HG03066 (cell line): Measurements from ENCODE around the gene RBBP7.
A peak's percentile ranks its signal among the peaks of the same experiment; 100 is the strongest.

Experiments
- ATAC-seq: cut with Tn5 transposase; IDR thresholded peaks from one replicate; pipeline ENCODE4 v1.9.1; 2021; ENCODE audit warnings: low read depth; ENCODE audit not compliant: unreplicated experiment

RBBP7 gene

DNA sequence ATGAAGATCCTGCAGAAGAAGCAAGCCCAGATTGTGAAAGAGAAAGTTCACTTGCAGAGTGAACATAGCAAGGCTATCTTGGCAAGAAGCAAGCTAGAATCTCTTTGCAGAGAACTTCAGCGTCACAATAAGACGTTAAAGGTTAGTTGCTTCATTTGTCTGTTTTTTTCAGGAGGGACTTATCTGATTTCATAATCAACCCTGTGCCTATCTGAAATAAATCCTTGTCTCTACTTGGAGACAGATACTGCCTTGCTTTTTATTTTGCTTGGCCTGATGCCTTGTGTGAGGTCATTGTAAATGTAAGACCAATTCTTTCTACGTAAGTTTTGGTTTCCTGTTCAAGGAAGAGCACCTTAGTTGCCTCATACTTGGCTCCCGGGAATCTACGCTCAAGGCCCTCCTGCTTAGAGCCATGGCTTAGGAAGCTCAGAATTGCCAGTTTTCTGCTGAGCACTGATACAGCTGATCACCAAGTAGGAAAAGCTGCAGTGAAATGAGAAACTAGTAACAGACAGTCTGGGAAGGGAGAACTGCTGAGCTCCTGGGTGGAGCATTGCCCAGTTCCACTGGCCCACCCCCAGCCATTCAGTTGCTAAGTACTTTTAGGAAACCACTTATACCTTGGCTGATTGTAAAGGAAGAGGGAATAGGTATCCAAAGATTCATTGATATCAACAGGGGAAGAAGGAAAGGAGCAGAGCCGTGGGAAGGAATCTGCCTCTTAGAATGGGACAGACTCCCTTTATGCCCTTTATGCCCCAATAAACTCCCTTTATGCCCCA lies 41.8 kb downstream of the RBBP7 start:
- ATAC-seq, result no peak

DNA sequence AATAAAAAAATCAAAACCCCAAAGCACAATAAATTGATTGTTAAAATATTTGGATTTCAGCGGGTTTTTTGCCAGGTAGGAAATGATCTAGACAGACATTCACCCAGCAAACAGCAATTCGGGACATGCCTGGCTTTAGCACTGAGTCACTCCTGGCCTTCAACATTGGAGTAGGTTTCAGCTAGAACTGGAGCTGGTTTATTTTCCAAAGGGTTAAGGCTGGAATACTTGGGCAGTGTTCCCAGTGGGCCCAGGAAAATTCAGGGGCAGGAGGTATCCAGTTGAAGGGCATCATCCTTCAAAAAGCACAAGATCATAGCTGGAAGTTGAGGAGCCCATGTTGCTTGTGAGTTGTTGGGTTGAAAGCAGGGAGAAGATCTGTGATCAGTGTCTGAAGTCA lies 42.9 kb downstream of the RBBP7 start:
- ATAC-seq, result no peak

DNA sequence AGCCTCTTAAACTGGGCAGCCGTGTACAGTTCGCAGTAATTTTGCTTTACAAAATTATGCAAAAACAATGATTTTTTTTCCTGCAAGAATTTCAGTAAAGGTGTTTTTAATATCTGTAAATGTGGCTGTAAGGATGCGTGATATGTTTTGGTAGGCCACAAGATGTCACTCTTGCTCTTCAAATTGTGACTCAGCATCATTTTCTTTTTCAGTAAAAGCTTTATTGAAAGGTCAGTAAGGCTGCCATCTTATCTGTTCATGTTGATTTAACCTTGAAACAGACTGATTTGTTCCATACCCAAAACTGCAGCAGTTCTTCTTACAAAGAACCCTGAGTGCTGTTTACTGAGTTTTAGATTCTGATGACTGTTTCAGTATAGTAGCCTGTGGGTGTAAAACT lies 44.0 kb downstream of the RBBP7 start:
- no peak for ATAC-seq

DNA sequence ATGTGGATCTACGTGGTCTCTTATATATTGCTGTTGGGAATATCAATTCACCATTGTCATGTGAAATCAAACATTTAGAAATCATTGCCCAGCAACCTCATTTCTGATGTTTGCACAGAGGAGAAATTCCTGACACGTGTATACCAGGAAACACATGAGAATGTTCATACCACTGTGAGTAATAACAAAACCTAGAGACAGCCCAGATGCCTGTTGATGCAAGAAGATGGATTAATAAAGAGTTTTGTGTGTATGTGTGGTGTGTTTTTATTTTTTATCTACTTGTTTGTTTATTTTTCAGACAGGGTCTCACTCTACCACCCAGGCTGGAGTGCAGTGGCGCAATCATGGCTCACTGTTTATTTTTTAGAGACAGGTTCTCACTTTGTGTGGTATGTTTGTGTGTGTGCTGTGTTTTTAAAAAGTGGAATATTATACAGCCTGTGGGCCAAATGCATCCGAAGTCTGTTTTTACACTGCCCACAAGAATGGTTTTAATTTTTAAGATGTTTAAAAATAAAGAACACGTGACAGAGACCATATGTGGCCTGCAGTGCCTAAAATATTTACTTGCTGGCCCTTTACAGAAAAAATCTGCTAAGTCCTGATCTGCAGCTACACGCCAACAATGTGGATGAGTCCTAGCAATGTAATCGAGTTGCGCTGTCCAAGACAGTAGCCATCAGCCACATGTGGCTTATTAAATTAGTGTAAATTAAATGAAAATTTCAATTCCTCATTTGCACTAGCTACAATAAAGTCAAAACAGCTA lies 44.7 kb downstream of the RBBP7 start:
- ATAC-seq, result no peak

DNA sequence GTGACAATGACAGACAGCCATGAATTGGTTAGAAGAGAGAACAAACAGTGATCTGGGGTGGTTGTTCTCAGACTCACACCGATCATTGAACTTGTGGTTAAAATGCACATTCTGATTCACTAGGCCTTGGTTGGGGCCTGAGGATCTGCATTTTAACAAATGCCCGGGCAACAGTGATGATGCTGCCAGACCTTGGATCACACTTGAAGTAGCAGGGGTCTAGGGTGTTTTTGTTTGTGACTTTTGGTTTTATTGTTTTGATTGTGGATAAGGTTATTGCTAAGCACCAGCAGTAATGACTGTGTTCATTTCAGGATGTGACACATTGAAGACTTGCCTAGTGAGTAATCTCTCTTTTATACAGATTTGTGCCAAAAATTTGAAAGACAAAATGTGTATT lies 47.4 kb downstream of the RBBP7 start:
- no peak for ATAC-seq

DNA sequence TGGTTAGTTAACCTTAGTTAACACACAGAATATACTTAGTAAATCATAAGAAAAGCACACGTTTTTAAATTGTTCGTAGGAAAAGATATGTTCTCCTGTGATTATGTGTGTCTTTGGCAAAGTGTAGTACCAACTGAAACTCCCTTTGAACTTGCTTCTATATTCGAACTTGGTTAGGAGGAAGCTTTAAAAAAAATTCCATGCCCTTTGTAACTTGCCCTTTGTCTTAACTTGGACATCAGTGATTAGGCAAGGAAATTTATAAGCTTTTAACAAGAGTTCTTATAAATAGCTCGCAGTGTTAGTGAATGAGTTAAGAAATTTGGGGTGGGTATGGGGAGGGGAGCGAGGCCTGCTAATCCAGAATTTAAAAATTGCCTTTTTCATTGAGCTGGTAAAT lies 50.5 kb downstream of the RBBP7 start:
- no peak for ATAC-seq

DNA sequence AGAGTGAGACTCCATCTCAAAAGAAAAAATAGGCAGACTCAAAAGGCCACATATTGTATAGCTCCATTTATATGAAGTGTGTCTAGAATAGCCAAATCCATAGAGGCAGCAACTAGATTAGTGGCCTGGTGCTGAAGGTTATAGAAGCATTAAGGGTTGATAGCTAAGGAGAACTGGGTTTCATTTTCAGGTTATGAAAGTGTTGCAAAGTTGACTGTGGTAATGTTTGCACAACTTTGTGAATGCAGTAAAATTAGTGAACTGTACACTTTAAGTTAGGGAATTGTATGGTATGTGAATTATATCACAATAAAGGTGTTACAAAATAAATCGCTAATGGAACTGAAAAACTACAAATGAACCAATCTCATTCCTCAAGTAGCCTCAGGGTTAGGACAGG lies 55.6 kb downstream of the RBBP7 start:
- no peak for ATAC-seq

DNA sequence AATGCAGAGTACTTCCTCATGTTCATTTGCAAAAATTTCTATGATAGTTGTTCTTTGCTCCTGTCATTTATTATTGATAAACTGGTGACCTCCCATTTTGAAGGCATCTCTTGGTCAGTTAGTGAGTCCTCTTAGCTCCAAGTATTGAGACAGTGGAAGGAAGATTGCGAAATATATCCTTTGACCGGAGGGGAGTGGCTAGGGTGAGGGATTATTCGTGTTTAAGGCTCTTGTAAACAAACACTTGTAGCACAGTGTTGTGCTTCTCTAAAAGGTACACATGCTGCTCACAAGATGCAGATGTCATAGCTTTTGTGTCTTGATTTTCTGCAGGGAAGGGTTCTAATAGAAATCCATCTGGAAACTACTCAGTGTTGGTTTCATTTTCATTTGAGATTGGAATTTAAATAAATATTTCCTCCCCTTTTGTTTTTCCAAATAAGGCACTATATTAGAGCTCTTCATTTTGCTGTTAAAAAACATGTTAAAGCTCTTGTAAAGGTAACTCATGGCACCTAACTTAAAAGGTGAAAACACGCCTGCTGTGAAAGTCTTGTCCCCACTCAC lies 62.1 kb downstream of the RBBP7 start:
- no peak for ATAC-seq

DNA sequence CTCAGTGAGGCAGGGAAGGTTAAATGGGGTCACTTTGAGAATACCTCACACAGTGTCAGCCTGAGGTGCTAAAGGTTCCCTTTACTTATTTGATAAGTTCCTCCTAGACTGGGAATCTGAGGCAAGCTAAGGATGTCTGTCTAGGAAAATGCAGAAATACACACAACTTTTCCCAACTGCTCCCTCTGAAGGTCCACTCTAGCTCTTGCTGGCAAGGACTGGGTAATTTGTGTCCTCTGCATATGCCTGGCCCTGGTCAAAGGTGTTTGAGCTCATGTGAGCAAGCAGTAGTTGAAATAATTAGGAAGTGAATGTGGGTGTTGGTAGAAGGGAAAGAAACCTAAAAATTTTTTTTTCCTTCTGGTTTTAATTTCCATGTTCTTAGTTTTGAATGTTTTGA lies 62.6 kb downstream of the RBBP7 start:
- ATAC-seq, result no peak

DNA sequence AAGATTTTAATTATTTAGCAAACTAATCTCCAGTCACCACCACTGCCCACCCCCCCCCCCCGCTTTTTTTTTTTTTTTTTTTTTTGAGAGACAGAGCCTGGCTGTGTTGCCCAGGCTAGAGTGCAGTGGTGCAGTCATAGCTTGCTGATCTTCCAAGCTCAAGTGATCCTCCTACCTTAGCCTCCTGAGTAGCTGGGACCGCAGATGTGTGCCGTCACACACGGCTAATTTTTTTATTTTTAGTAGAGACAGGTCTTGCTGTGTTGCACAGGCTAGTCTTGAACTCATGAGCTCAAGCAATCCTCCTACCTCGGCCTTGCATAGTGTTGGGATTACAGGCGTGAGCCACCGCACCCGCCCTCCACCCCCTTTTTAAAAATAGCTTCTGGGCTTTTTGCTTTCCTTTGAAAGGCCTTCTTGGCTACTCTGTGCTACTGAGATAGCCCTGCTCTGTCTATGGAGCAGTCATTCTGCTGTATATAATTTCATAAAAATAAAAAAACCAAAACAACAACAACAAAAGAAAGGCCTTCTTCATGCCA lies 65.2 kb downstream of the RBBP7 start:
- peak; percentile 90 for ATAC-seq

DNA sequence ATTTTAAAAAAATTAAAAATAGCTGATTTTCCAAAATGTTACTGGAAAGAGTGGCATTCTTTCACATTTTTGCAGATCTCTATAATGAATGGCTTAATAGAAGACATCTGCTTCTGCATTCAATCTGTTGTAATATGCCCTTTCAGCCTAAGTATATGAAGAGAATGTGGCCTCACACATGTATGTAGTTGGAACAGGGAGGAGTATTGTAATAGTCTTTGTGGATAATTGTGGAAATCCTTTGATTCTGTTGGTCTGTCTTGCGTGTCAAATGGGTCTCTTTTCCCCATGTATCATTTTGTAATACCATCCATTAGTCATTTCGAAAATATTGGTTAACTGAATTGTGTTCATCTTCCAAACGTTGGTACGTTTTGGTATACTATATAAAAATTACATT lies 72.3 kb downstream of the RBBP7 start:
- ATAC-seq, result no peak

DNA sequence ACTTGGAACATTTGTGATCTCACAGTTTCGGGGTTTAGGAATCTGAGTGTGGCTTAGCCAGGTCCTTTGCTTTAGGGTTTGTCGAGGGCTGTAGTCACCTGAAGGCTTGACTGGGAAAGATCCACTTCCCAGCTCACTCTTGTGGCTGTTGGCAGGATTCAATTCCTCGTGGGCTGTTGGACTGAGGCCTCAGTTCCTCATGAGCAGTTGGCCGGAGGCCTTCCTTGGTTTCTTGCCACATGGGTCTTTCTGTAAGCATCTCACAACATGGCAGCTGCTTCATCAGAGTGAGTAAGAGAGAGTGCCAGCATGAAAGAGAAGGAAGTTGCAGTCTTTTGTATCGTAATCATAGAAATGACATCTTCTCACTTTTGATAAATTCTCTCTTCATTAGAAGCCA lies 72.8 kb downstream of the RBBP7 start:
- ATAC-seq, result no peak

DNA sequence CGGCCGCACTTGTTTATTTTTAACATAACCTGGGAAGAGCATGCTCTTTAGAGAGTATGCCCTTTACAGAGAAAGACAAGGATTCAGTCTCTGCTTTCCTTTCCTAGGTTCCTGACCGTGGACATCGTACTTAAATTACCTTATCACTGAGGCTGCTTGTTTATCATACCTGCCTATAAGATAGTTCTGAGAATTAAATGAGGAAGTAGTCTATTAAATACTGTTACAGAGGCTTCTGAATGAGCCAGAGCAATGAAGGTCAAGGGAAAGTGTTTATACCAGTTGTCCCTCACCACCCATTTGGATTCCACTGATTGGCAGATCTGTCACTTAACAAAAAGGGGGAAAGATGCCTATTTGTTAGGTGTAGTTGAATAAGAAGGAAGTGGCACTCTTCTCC lies 73.9 kb downstream of the RBBP7 start:
- no peak for ATAC-seq
